WTC11 (cell line): ENCODE measurements around the gene MUC6. TPM values are rescaled to one million over a fixed set of nuclear protein-coding genes. Genes with fewer than 3 reads are reported as not detected.

ENCODE experiments used
- ATAC-seq: fragments of 200-7000 bp; cut with Tn5 transposase; 2 replicates; pipeline ENCODE4 v1.10.0; 2021; ENCODE audit warnings: mild to moderate bottlenecking, moderate library complexity
- CTCF ChIA-PET: fragments of 300-600 bp; sonication (Branson Sonifier 250); formaldehyde crosslinking; loops from one replicate; lab custom pipeline; 2021; ENCODE audit warnings: antibody characterized with exemption; lab: Charles Lee
- POLR2A ChIA-PET: fragments of 350-600 bp; sonication (Branson Sonifier 250); formaldehyde crosslinking; loops from one replicate; lab custom pipeline; 2021; ENCODE audit warnings: antibody characterized with exemption; lab: Charles Lee
- DNase-seq: peaks from one replicate; pipeline ENCODE4 v3.0.0; 2021; ENCODE audit warnings: low spot score
- H3K27ac Mint-ChIP-seq: 2 replicates; pipeline ENCODE4 v1.8.0; 2021; ENCODE audit warnings: mixed read lengths
- H3K27me3 Mint-ChIP-seq: 2 replicates; pipeline ENCODE4 v1.8.0; 2021; ENCODE audit warnings: low read depth, mild to moderate bottlenecking, moderate library complexity, mixed read lengths
- H3K36me3 Mint-ChIP-seq: 2 replicates; pipeline ENCODE4 v1.8.0; 2021; ENCODE audit warnings: mixed read lengths
- H3K4me1 Mint-ChIP-seq: 2 replicates; pipeline ENCODE4 v1.8.0; 2022; ENCODE audit warnings: mixed read lengths
- H3K4me3 Mint-ChIP-seq: 2 replicates; pipeline ENCODE4 v1.8.0; 2021; ENCODE audit warnings: mild to moderate bottlenecking, moderate library complexity, mixed read lengths
- H3K9me3 Mint-ChIP-seq: 2 replicates; pipeline ENCODE4 v1.8.0; 2021; ENCODE audit warnings: mixed read lengths
- AFF4 ChIP-seq: sonication (generic); formaldehyde crosslinking; IDR thresholded peaks from 2 replicates; pipeline ENCODE4 v1.8.1; 2023; ENCODE audit warnings: mild to moderate bottlenecking, missing genetic modification reagents, borderline replicate concordance
- CTCF ChIP-seq: fragments of 200-600 bp; IDR thresholded peaks from 2 replicates; pipeline ENCODE4 v1.8.0; 2022; ENCODE audit warnings: antibody characterized with exemption
- E2F4 ChIP-seq: sonication (generic); formaldehyde crosslinking; IDR thresholded peaks from 2 replicates; pipeline ENCODE4 v1.8.1; 2022; ENCODE audit warnings: low read depth, mild to moderate bottlenecking, moderate library complexity, missing genetic modification reagents, borderline replicate concordance
- ETV6 ChIP-seq: sonication (generic); formaldehyde crosslinking; IDR thresholded peaks from 2 replicates; pipeline ENCODE4 v1.8.1; 2022; ENCODE audit warnings: mild to moderate bottlenecking, missing genetic modification reagents
- GTF2I ChIP-seq: fragments of 250-450 bp; sonication (Bioruptor Pico); conservative IDR thresholded peaks from 2 replicates; pipeline ENCODE4 v1.4.0; 2021; ENCODE audit warnings: mild to moderate bottlenecking
- MAX ChIP-seq: sonication (generic); formaldehyde crosslinking; IDR thresholded peaks from 2 replicates; pipeline ENCODE4 v1.8.0; 2022; ENCODE audit warnings: mild to moderate bottlenecking, missing genetic modification reagents
- MYBL2 ChIP-seq: sonication (generic); formaldehyde crosslinking; IDR thresholded peaks from 2 replicates; pipeline ENCODE4 v1.8.1; 2023; ENCODE audit warnings: mild to moderate bottlenecking, moderate library complexity, missing genetic modification reagents
- NR1H2 ChIP-seq: sonication (generic); formaldehyde crosslinking; IDR thresholded peaks from 2 replicates; pipeline ENCODE4 v1.9.0; 2021; ENCODE audit warnings: mild to moderate bottlenecking, moderate library complexity, missing genetic modification reagents
- RORB ChIP-seq: fragments of 250-450 bp; sonication (Bioruptor Pico); IDR thresholded peaks from 2 replicates; pipeline ENCODE4 v1.9.0; 2021; ENCODE audit warnings: mild to moderate bottlenecking
- SMAD3 ChIP-seq: sonication (generic); formaldehyde crosslinking; IDR thresholded peaks from 2 replicates; pipeline ENCODE4 v1.8.0; 2022; ENCODE audit warnings: missing genetic modification reagents, mild to moderate bottlenecking, borderline replicate concordance
- STAT6 ChIP-seq: sonication (generic); formaldehyde crosslinking; conservative IDR thresholded peaks from 2 replicates; pipeline ENCODE4 v1.8.1; 2023; ENCODE audit warnings: mild to moderate bottlenecking, low read depth, missing genetic modification reagents, moderate library complexity
- ZBTB21 ChIP-seq: sonication (generic); formaldehyde crosslinking; IDR thresholded peaks from 2 replicates; pipeline ENCODE4 v1.8.1; 2023; ENCODE audit warnings: mild to moderate bottlenecking, missing genetic modification reagents, borderline replicate concordance
- ZNF219 ChIP-seq: sonication (generic); formaldehyde crosslinking; IDR thresholded peaks from 2 replicates; pipeline ENCODE4 v1.8.0; 2023; ENCODE audit warnings: missing genetic modification reagents, mild to moderate bottlenecking, borderline replicate concordance
- ZNF281 ChIP-seq: sonication (generic); formaldehyde crosslinking; IDR thresholded peaks from 2 replicates; pipeline ENCODE4 v1.8.0; 2023; ENCODE audit warnings: mild to moderate bottlenecking, missing genetic modification reagents
- ZNF671 ChIP-seq: fragments of 250-450 bp; sonication (Bioruptor Pico); IDR thresholded peaks from 2 replicates; pipeline ENCODE4 v1.8.0; 2021; ENCODE audit warnings: mild to moderate bottlenecking
- total RNA-seq: library from RNA; stranded (reverse); gene quantifications from 3 replicates; pipeline ENCODE4 v1.2.3, GENCODE V29; 2021

The MUC6 gene
- total RNA-seq, 1 experiment from 2014 or later: 0.13 TPM

GRCh38 chr11:978781-979180 lies 57.7 kb downstream of the MUC6 start:
- no peak for TF ChIP-seq RORB (CRISPR knock-in tag)
- no peak for TF ChIP-seq ZBTB21
- no peak for TF ChIP-seq E2F4 (CRISPR knock-in tag)
- TF ChIP-seq CTCF: no peak
- no peak for TF ChIP-seq MAX
- no peak for TF ChIP-seq GTF2I (CRISPR knock-in tag)
- no peak for TF ChIP-seq ZNF281 (CRISPR knock-in tag)
- no peak for TF ChIP-seq MYBL2 (CRISPR knock-in tag)
- no peak for TF ChIP-seq NR1H2 (CRISPR knock-in tag)
- TF ChIP-seq ZNF219 (CRISPR knock-in tag): no peak
- no peak for TF ChIP-seq SMAD3 (CRISPR knock-in tag)
- TF ChIP-seq AFF4 (CRISPR knock-in tag): no peak
- TF ChIP-seq ETV6 (CRISPR knock-in tag): no peak
- TF ChIP-seq STAT6 (CRISPR knock-in tag): no peak
- TF ChIP-seq ZNF671 (CRISPR knock-in tag): no peak
- peak overlapping the region; percentile 83 for H3K27ac Mint-ChIP-seq
- no peaks in the 10 kb centered on the region for H3K27me3 Mint-ChIP-seq
- CTCF ChIA-PET: interaction anchor here (0.9 to 1.3 kb wide), 2 partner anchors 54 to 67 kb away, joined by 3 to 7 read pairs; no protein-coding TSS in a partner anchor
- H3K36me3 Mint-ChIP-seq: peaks cover 23% of the 10 kb centered on the region
- ATAC-seq (no peak), DNase-seq (no peak)
- H3K4me1 Mint-ChIP-seq: peaks cover 12% of the 10 kb centered on the region
- POLR2A ChIA-PET: no interaction called here
- H3K9me3 Mint-ChIP-seq: no peaks in the 10 kb centered on the region
- no peak overlapping the region for H3K4me3 Mint-ChIP-seq
